ENCODE results near the gene G6PD. TPM values are rescaled to one million over a fixed set of nuclear protein-coding genes. Genes with fewer than 3 reads are reported as not detected.
"Not testable (repeated sequence)": the region's sequence is repeated elsewhere in the genome, so short reads cannot be mapped to it uniquely, and the experiment has no call there.

Gene G6PD
- total RNA-seq, 2 donors from 2014 or later = 48.1 to 78.3 TPM

DNA sequence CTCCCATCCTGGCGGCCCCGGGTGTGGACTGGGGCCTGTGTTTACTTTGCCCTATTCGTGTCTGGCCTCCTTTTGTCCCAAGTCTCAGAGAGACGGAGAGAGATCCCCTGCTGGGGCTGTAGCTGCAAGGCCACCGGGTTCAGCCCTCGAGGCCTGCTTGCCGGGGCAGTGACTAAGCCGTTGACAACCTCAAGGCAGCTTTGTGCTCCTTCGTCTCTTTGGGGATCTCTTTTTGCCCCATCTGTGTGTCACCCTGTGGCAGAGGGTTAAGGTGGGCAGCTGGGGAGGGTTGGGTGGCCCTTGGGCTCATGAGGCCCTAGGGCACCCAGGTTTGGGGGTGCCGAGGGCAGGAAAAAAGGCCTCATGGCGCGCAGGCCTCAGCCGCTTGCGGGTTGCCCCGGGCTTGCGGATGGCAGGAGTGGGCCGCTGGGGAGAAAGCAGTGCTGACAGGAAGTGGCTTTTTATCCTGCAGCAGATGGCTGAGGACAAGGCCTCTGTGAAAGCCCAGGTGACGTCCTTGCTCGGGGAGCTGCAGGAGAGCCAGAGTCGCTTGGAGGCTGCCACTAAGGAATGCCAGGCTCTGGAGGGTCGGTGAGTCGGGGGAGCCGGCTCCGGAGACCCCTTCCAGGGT, 11.5 kb upstream of the G6PD start:
- not testable (repeated sequence) for H3K27me3 Mint-ChIP-seq, H3K4me1 Mint-ChIP-seq, H3K4me3 Mint-ChIP-seq, H3K27ac Mint-ChIP-seq, H3K9me3 Mint-ChIP-seq
- peaks cover 21% of the 10 kb centered on the region for H3K36me3 Mint-ChIP-seq (ENCODE audit: low read depth)
- ATAC-seq (replicated peaks) = peak; percentile 85

DNA sequence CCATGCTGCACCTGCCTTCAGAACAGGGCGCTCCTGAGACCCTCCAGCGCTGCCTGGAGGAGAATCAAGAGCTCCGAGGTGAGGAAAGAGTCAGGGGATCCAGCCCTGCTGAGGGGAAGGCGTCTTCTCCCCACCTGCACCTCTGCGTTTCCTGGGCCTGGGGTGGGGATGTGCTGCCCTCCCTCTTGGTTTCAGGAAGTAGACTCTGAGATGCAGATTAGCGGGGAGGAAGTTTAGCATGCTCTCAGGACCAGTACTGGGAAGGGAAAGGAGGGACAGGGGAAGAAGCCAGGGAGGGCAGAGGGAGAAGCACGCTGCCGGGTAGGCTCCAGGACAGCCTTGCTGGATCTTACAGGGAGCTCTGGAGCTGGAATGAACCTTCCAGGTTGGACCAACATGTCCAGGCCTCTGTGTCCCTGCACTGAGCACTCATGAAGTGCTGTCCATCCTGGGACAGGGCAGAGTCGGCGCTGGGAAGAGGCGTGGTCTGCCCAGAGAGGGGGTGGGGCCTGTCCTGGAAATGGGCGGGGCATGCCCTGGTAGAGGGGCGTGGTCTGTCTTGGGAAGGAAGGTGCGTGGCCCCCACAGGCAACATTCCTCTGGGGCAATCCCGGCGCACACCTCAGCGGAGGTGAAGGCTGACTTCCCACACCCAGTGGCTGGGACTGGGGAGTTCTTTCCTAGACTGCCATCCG, 5.6 kb upstream of the G6PD start:
- not testable (repeated sequence) for H3K27me3 Mint-ChIP-seq; H3K4me3 Mint-ChIP-seq; H3K9me3 Mint-ChIP-seq; H3K27ac Mint-ChIP-seq; ATAC-seq (replicated peaks)
- Mint-ChIP-seq H3K36me3 (ENCODE audit: low read depth) (peaks cover 57% of the 10 kb centered on the region), H3K4me1 (peaks cover 14% of the 10 kb centered on the region)

DNA sequence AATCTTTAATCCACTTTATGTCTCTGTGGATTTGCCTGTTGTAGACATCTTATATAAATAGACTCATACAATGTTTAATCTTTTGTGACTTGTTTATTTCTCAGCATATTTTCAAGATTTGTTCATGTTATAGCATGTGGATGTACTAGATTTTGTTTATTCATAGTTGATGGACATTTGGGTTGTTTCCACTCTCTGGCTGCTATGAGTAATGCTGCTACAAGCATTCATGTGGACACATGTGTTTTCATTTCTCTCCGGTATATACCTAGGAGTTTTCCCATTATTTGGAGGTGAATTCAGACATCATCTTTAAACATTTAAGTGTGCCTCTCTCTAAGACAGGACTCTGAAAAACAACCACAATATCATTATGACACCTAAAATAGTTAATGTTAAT, 3.1 kb upstream of the G6PD start:
- no peaks in the 10 kb centered on the region for H3K9me3 Mint-ChIP-seq
- peaks cover 14% of the 10 kb centered on the region for H3K4me1 Mint-ChIP-seq
- H3K27me3 Mint-ChIP-seq = no peaks in the 10 kb centered on the region
- H3K4me3 Mint-ChIP-seq = peak overlapping the region; percentile 96
- H3K27ac Mint-ChIP-seq = peak overlapping the region; percentile 71
- H3K36me3 Mint-ChIP-seq (ENCODE audit: low read depth) = peaks cover 60% of the 10 kb centered on the region
- ATAC-seq (replicated peaks) = no peak

DNA sequence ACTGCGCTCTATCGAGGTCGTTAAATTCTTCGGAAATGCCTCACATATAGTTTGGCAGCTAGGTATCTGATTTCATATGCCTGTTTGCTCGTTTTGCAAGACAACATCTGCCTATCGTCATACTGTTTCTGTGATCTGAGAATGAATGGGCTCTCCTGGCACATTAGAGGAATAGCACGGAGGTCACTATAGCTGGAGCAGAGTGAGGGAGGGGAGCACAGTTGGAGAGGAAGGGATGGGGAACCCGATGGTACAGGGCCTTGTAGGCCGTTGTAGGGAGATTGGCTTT, 1.3 kb upstream of the G6PD start:
- Mint-ChIP-seq H3K4me1 (peaks cover 15% of the 10 kb centered on the region), H3K9me3 (no peaks in the 10 kb centered on the region), H3K27me3 (no peaks in the 10 kb centered on the region), H3K27ac (peak overlapping the region; percentile 92), H3K36me3 (ENCODE audit: low read depth) (peaks cover 54% of the 10 kb centered on the region), H3K4me3 (peak overlapping the region; percentile 96)
- no peak for ATAC-seq (replicated peaks)

DNA sequence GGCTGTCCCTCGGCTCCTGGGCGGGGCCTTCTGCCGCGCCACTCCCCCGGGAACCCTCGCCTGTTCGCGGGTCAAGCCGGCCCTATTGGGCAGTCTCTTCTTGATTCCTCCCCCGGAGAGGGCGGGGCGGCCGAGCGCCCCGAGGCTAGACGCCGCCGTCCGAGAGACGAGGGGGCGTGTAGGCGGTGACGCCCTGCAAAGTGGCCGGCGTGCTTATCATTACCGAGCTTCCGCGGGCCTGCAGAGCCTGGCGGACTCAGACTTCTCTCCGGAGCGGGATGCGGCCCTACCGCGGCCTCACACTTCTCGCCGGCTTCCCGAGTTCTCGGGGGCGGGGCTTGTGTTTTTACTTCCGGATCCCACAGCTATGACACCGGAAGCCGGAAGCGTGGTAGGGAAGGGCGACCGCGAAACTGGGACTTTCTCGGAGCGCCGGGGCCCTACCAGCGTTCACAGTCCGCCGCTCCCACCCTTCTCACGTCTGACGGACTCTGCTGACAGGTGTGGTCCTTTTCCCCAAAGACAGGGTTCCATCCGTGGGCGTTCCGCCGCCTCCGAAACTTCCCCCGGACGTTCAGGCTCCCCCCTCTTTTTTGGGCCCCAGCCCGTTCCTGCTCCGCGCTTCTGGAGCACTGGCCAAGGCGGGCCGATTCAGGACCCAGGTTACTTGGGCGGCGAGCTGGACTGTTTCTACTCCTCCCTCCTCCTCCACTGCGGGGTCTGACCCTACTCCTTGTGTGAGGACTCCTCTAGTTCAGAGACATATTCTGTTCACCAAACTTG, 790 bp upstream of the G6PD start, which contains the start of gene IKBKG:
Gene IKBKG (plus strand): TSS at position 376 of the 783 bp plus-strand sequence. CDS start 4,383 bp downstream, outside the sequence.
- H3K4me1 Mint-ChIP-seq = peaks cover 19% of the 10 kb centered on the region
- no peaks in the 10 kb centered on the region for H3K27me3 Mint-ChIP-seq
- peak; percentile 91 for ATAC-seq (replicated peaks)
- no peaks in the 10 kb centered on the region for H3K9me3 Mint-ChIP-seq
- peak within 1 kb of the TSS; percentile 96 for H3K4me3 Mint-ChIP-seq
- peak within 1 kb of the TSS; percentile 92 for H3K27ac Mint-ChIP-seq
- peaks cover 57% of the 10 kb centered on the region for H3K36me3 Mint-ChIP-seq (ENCODE audit: low read depth)

DNA sequence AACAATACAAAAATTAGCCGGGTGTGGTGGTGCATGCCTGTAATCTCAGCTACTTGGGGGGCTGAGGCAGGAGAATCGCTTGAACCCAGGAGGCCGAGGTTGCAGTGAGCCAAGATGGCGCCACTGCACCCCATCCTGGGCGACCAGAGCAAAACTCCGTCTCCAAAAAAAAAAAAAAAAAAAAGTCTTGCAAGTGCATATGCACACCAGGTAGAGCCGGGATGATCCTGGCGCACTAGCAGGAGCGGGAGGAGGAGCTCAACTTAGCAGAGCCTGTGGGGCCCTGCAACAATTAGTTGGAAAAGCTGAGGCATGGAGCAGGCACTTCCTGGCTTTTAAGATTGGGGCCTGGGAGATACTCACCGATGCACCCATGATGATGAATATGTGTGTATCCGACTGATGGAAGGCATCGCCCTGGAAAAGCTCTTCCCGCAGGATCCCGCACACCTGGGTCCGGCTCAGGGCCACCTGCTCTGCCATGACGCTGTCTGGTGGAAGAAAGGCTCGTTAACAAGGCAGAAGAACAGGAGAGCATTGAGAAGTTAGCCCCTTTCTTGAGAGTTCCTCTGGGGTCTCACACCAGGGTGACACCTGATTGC, 872 bp downstream of the G6PD start:
- Mint-ChIP-seq H3K36me3 (ENCODE audit: low read depth) (peaks cover 46% of the 10 kb centered on the region), H3K27ac (no peak overlapping the region)

DNA sequence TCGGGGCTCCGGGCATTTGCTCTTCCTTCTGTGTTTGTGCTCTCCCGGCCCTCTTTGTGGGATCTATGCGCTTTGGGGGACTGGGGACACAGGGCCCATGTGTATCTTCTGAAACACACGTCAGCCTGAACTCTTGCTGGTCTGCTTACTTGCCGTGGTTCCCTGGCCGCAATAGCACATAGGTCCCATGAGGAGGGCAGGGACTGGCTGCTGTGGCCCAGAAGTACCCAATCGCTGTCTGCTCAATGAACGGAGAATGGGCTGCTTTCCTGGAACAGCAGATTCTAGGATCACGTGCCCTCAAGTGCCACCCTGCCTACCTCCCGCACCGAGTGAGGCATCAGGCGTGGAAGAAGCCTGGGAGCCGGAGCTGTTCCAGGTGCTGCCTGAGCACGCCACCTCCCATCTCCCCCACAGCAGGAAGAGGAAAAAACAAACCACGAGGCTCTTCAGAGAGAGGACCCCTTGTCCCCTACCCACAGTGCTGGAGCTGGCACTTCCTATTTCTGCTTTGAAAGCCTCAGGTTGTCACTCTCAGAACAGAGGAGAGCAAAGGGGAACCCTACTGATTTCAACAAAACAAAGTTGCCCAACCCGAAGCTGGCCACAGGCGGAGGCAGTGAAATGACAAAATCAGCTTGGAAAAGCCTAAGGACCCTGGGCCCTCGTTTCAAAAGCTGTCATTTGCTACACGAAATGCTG, 3.8 kb downstream of the G6PD start:
- Mint-ChIP-seq H3K4me1 (peaks cover 5% of the 10 kb centered on the region), H3K4me3 (peak overlapping the region; percentile 96), H3K36me3 (ENCODE audit: low read depth) (peaks cover 37% of the 10 kb centered on the region), H3K27me3 (no peaks in the 10 kb centered on the region), H3K27ac (peak overlapping the region; percentile 90), H3K9me3 (no peaks in the 10 kb centered on the region)
- ATAC-seq (replicated peaks) = no peak

More for the DNA sequence above, 872 bp downstream of the G6PD start:
- no peaks in the 10 kb centered on the region for H3K27me3 Mint-ChIP-seq
- no peak for ATAC-seq (replicated peaks)
- peaks cover 19% of the 10 kb centered on the region for H3K4me1 Mint-ChIP-seq
- H3K9me3 Mint-ChIP-seq = no peaks in the 10 kb centered on the region
- H3K4me3 Mint-ChIP-seq = peak overlapping the region; percentile 96

DNA sequence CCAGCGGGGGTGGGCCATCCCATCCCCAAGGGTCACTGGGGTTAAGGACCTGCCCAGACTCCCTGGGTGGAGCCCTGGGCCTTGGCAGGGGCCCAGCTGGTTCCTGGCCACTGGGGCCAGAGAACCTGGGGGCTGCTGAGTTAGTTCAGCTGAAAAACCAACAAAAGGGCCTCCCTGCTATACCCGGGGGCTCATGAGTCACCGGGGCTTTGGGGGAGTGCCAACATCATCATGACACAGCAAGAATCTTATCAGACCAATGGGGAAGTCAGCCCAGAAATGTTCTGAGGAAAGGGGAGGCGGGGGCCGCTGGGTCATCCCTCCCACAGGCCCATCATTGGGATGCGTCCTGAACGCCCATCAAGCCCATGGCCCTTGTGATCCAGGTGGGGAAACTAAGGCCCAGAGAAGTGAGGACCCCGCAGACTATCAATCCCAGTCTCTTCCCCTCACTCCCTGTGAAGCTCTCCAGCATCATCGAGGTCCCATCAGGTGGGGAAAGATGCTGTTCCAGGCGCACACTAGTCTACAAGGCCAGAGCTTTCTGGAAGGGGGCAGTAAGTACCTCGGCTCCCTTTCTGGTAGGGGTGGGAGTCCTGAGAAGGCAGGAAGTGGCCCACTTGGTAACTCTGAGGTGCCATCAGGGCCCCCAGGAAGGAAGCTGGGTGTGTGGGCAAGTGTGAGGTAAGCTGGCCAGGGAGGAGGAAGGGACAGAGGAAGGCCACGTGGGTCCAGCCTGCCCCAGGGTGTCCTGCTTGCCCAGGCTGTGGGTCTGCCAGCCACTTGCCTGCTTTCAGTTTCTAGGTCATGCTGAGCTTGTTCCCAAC, 4.5 kb downstream of the G6PD start:
- Mint-ChIP-seq H3K9me3 (no peaks in the 10 kb centered on the region), H3K4me3 (peak overlapping the region; percentile 96), H3K27me3 (no peaks in the 10 kb centered on the region), H3K36me3 (ENCODE audit: low read depth) (peaks cover 35% of the 10 kb centered on the region), H3K4me1 (peaks cover 5% of the 10 kb centered on the region), H3K27ac (peak overlapping the region; percentile 90)
- peak; percentile 10 for ATAC-seq (replicated peaks)

DNA sequence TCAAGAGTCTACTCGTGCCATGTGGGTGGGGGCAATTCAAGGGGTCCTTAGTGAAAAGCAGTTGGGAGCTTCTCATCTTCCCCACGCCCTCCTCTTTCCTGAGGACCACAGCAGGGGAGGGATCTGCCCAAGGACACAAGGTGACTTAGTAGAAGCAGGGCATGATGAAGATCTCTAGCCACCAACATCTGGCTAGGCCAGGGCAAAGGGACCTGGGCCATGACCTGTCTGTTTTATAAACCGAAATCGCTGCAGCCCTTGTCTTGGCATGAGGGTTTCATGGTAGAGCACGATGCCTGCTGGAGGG, 5.1 kb downstream of the G6PD start:
- H3K4me1 Mint-ChIP-seq = peaks cover 5% of the 10 kb centered on the region
- peak overlapping the region; percentile 90 for H3K27ac Mint-ChIP-seq
- no peaks in the 10 kb centered on the region for H3K9me3 Mint-ChIP-seq
- no peaks in the 10 kb centered on the region for H3K27me3 Mint-ChIP-seq
- H3K36me3 Mint-ChIP-seq (ENCODE audit: low read depth) = peaks cover 35% of the 10 kb centered on the region
- ATAC-seq (replicated peaks) = no peak
- H3K4me3 Mint-ChIP-seq = peak overlapping the region; percentile 96

DNA sequence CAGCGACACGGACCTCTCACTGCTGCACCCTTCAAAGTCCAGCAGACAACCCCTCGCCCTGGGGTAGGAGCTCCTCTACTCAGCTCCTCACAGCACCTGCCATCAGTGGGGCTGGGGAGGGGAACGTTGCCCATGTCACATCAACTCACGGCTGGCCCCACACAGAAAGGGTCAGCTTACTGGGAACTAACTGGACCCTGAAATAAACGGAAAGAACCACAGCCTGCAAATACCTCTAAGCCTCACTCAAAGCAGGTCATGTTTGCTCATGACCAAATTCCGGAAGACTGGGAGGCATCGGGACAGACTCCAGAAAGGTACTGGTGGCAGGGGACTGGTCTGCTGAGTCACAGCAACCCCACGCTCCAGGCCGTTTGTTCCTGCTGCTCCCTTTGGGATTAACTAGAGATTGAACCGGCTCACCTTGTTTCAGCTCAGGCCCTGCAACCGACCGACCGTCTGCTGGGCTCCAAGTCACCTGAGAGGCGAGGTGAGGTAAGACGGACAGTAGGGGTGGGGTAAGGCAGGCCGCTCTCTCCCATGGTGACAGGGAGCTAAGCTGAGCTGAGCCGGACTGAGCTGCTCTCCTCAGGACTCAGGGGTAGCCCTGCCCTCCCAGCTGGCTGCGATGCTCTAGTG, 5.6 kb downstream of the G6PD start:
- no peak for ATAC-seq (replicated peaks)
- H3K27ac Mint-ChIP-seq = no peak overlapping the region

DNA sequence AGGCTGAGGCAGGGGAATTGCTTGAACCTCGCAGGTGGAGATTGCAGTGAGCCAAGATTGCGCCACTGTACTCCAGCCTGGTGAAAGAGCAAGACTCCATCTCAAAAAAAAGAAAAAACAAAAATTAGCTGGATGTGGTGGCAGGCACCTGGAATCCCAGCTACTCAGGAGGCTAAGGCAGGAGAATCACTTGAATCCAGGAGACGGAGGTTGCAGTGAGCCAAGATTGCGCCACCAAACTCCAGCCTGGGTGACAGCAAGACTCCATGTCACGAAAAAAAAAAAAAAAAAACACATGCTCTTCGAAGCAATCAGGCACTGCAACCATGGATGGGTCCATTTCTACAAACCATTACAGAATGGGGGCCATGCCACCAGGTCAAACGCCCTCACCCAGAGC, 6.3 kb downstream of the G6PD start:
- H3K9me3 Mint-ChIP-seq; H3K4me1 Mint-ChIP-seq; H3K4me3 Mint-ChIP-seq; ATAC-seq (replicated peaks); H3K27me3 Mint-ChIP-seq; H3K27ac Mint-ChIP-seq: not testable (repeated sequence)
- H3K36me3 Mint-ChIP-seq (ENCODE audit: low read depth) = peaks cover 27% of the 10 kb centered on the region

More for the DNA sequence above, 5.6 kb downstream of the G6PD start:
- no peak overlapping the region for H3K4me3 Mint-ChIP-seq
- peaks cover 33% of the 10 kb centered on the region for H3K36me3 Mint-ChIP-seq (ENCODE audit: low read depth)
- H3K9me3 Mint-ChIP-seq = no peaks in the 10 kb centered on the region
- H3K27me3 Mint-ChIP-seq = no peaks in the 10 kb centered on the region
- H3K4me1 Mint-ChIP-seq = peaks cover 5% of the 10 kb centered on the region

DNA sequence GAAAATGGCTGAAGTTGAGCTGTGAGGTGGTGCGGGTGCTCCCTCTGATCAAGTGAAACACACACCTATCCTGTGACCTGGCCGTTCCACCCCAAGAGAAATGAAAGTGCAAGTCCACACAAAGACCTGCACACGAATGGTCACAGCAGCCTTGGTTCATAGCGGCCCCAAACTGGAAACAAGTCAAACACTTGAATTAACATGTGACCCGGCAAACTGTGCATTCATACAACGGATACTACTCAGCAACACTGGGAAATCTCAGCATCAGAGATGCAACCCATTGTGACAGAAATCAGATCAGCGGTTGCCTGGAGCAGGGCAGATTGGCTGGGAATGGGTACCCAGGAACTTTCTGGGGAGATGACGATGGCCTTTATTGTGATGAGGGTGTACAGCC, 7.6 kb downstream of the G6PD start:
- no peaks in the 10 kb centered on the region for H3K9me3 Mint-ChIP-seq
- H3K36me3 Mint-ChIP-seq (ENCODE audit: low read depth) = peaks cover 26% of the 10 kb centered on the region
- no peak for ATAC-seq (replicated peaks)
- peaks cover 5% of the 10 kb centered on the region for H3K4me1 Mint-ChIP-seq
- no peaks in the 10 kb centered on the region for H3K27me3 Mint-ChIP-seq
- no peak overlapping the region for H3K27ac Mint-ChIP-seq
- H3K4me3 Mint-ChIP-seq = no peak overlapping the region

DNA sequence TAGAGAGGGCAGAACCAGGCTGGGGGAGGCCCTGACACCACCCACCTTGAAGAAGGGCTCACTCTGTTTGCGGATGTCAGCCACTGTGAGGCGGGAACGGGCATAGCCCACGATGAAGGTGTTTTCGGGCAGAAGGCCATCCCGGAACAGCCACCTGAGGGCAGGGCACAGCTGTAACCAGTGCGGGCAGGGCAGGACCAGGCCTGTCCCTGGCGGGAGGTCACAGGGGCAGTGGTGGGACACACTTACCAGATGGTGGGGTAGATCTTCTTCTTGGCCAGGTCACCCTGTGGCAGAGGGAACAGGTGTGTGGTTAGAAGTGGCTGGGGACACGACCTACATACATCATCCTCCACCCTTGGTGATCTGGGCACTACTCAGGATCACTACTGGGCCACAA, 10.8 kb downstream of the G6PD start:
- Mint-ChIP-seq H3K27ac (no peak overlapping the region), H3K27me3 (no peaks in the 10 kb centered on the region), H3K9me3 (no peaks in the 10 kb centered on the region), H3K4me1 (no peaks in the 10 kb centered on the region), H3K4me3 (no peak overlapping the region), H3K36me3 (ENCODE audit: low read depth) (peaks cover 24% of the 10 kb centered on the region)
- no peak for ATAC-seq (replicated peaks)
